Fibroblast of lung (primary cell): ENCODE results near the gene TRIM32. TPM values are rescaled to one million over a fixed set of nuclear protein-coding genes. Genes with fewer than 3 reads are reported as not detected.
A peak's percentile ranks its signal among the peaks of the same experiment; 100 is the strongest.

Experiments
- DNase-seq, 2 donors: peaks; one replicate each; pipeline versions ENCODE4 v3.0.0 to v3.0.0-alpha.2; 2010; ENCODE audit warnings: low read depth in 2 of 2
- H2AFZ ChIP-seq: 2 replicates; pipeline ENCODE4 v1.5.1; 2012; ENCODE audit warnings: low read length, control low read depth, inconsistent platforms
- H3K27ac ChIP-seq: 2 replicates; pipeline ENCODE4 v1.5.1; 2011; ENCODE audit warnings: low read length, control low read depth; ENCODE audit not compliant: insufficient read depth
- H3K27me3 ChIP-seq: 2 replicates; pipeline ENCODE4 v1.5.1; 2011; ENCODE audit warnings: mild to moderate bottlenecking, low read length; ENCODE audit not compliant: control insufficient read depth, insufficient read depth
- H3K36me3 ChIP-seq: 2 replicates; pipeline ENCODE4 v1.5.1; 2011; ENCODE audit warnings: low read length; ENCODE audit not compliant: control insufficient read depth, insufficient read depth
- H3K4me1 ChIP-seq: 2 replicates; pipeline ENCODE4 v1.5.1; 2011; ENCODE audit warnings: low read length; ENCODE audit not compliant: control insufficient read depth, insufficient read depth; ENCODE audit errors: extremely low read depth
- H3K4me2 ChIP-seq: 2 replicates; pipeline ENCODE4 v1.5.1; 2011; ENCODE audit warnings: low read length, control low read depth; ENCODE audit not compliant: insufficient read depth; ENCODE audit errors: extremely low read depth
- H3K4me3 ChIP-seq, 4 experiments: fragments of 200-600 bp in 1 of 4; sonication (generic) in 1 of 4; replicated peaks in 1 of 4; 2 replicates each; pipeline ENCODE4 v1.5.1; 2011 to 2016; ENCODE audit warnings: low read length in 4 of 4, low read depth in 3 of 4, mild to moderate bottlenecking in 3 of 4, control low read depth in 2 of 4, inconsistent platforms in 1 of 4, mixed read lengths in 1 of 4; ENCODE audit not compliant: insufficient read depth in 1 of 4; ENCODE audit errors: control extremely low read depth in 1 of 4
- H3K79me2 ChIP-seq: 2 replicates; pipeline ENCODE4 v1.5.1; 2012; ENCODE audit warnings: mild to moderate bottlenecking, low read length, inconsistent platforms; ENCODE audit not compliant: control insufficient read depth, insufficient read depth
- H3K9ac ChIP-seq: 2 replicates; pipeline ENCODE4 v1.5.1; 2011; ENCODE audit warnings: mild to moderate bottlenecking, low read length, control low read depth; ENCODE audit not compliant: insufficient read depth
- H3K9me3 ChIP-seq: 2 replicates; pipeline ENCODE4 v1.5.1; 2012; ENCODE audit warnings: low read depth, low read length; ENCODE audit not compliant: control insufficient read depth, insufficient read depth
- H4K20me1 ChIP-seq: 2 replicates; pipeline ENCODE4 v1.5.1; 2011; ENCODE audit warnings: low read length; ENCODE audit not compliant: control insufficient read depth, insufficient read depth; ENCODE audit errors: extremely low read depth
- EZH2 ChIP-seq: IDR thresholded peaks from 2 replicates; pipeline ENCODE4 v1.5.1; 2012; ENCODE audit warnings: low read length, control low read depth, mild to moderate bottlenecking; ENCODE audit errors: missing control alignments
- polyA minus RNA-seq: library from RNA; depleted of rRNA, polyadenylated mRNA; stranded (reverse); fragments of >200 nt; gene quantifications from 2 replicates; pipeline ENCODE4 v1.2.3, GENCODE V29; 2011; ENCODE audit warnings: low replicate concordance
- polyA plus RNA-seq, 2 donors: library from polyadenylated mRNA; depleted of rRNA in 1 of 2; stranded (reverse) in 1 of 2; unstranded in 1 of 2; fragments of >200 nt; gene quantifications; 2 replicates each; pipeline ENCODE4 v1.2.1, GENCODE V29; 2011 to 2012; ENCODE audit warnings: missing spikeins in 1 of 2
- total RNA-seq: library from RNA; depleted of rRNA; stranded (reverse); fragments of >200 nt; gene quantifications from 2 replicates; pipeline ENCODE4 v1.2.1, GENCODE V29; 2014
- TF ChIP-seq, protein P1 (sequence below), 2 donors: IDR thresholded peaks in 1 of 2; conservative IDR thresholded peaks in 1 of 2; 1 replicate in 1 of 2; 2 replicates in 1 of 2; pipeline ENCODE4 v1.5.1; 2011 to 2012; ENCODE audit warnings: low read length in 2 of 2, control low read depth in 1 of 2, inconsistent platforms in 1 of 2, low read depth in 1 of 2, mild to moderate bottlenecking in 1 of 2

Gene TRIM32, protein sequence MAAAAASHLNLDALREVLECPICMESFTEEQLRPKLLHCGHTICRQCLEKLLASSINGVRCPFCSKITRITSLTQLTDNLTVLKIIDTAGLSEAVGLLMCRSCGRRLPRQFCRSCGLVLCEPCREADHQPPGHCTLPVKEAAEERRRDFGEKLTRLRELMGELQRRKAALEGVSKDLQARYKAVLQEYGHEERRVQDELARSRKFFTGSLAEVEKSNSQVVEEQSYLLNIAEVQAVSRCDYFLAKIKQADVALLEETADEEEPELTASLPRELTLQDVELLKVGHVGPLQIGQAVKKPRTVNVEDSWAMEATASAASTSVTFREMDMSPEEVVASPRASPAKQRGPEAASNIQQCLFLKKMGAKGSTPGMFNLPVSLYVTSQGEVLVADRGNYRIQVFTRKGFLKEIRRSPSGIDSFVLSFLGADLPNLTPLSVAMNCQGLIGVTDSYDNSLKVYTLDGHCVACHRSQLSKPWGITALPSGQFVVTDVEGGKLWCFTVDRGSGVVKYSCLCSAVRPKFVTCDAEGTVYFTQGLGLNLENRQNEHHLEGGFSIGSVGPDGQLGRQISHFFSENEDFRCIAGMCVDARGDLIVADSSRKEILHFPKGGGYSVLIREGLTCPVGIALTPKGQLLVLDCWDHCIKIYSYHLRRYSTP
- total RNA-seq, result 18.5 and 23.8 TPM in 2 replicates
- 17.8 and 18.9 TPM in 2 replicates for polyA plus RNA-seq
- polyA plus RNA-seq (2012), result 13.9 and 15.6 TPM in 2 replicates
- 43.0 and 70.5 TPM in 2 replicates for polyA minus RNA-seq

DNA sequence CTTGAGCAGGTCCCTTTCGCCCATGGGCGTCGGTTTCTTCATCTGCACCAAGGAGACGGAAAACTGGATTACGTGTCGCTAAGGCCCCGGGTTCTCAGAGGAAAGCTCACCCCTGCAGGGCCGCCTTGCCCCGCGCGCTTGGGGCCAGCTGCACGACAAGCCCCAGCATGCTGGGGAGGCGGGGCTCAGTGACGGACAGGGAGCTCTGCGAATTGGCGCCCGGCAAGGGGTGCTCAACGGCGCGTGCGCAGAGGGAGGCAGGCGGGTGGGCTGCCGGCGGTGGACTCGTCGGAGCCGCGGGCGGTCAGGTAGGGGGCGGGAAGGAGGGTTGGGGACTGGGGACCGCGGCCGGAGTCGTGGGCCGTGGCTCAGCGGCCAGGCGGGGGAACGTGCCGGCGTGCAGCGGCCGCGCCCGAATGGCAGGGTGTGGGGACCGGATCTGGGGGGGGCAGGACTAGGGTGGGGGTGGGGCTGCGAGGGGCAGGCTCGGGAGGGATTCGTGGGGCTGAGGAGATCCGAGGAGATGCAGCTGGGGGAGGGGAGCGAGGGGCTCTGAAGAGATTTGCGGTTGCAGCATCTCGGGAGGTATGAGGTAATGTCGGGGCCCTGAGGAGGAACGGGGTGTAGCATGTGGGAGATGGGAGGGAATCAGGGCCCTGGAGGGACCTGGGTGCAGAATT lies at the start of gene TRIM32:
TRIM32 (plus strand) TSS at position 232 of the 680 bp plus-strand sequence. CDS start 10,438 bp downstream, outside the sequence.
- Histone ChIP-seq H3K4me2 (peak within 1 kb of the TSS; percentile 87), H3K9ac (peak within 1 kb of the TSS; percentile 64), H2AFZ (peak within 1 kb of the TSS; percentile 99), H3K4me1 (peaks cover 7% of the 10 kb centered on the region), H3K79me2 (peaks cover 38% of the 10 kb centered on the region), H3K4me3 (peak within 1 kb of the TSS; percentile 49 to 86 (median 75)), H4K20me1 (no peaks in the 10 kb centered on the region), H3K36me3 (no peaks in the 10 kb centered on the region), H3K27me3 (no peaks in the 10 kb centered on the region), H3K27ac (peak within 1 kb of the TSS; percentile 24), H3K9me3 (no peaks in the 10 kb centered on the region)
- no peak for TF ChIP-seq EZH2
- TF ChIP-seq, protein P1, sequence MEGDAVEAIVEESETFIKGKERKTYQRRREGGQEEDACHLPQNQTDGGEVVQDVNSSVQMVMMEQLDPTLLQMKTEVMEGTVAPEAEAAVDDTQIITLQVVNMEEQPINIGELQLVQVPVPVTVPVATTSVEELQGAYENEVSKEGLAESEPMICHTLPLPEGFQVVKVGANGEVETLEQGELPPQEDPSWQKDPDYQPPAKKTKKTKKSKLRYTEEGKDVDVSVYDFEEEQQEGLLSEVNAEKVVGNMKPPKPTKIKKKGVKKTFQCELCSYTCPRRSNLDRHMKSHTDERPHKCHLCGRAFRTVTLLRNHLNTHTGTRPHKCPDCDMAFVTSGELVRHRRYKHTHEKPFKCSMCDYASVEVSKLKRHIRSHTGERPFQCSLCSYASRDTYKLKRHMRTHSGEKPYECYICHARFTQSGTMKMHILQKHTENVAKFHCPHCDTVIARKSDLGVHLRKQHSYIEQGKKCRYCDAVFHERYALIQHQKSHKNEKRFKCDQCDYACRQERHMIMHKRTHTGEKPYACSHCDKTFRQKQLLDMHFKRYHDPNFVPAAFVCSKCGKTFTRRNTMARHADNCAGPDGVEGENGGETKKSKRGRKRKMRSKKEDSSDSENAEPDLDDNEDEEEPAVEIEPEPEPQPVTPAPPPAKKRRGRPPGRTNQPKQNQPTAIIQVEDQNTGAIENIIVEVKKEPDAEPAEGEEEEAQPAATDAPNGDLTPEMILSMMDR (conservative IDR thresholded peaks at IDR 0.05 in 1 of 2, IDR thresholded peaks at IDR 0.05 in 1 of 2; ENCODE audit: low read depth in 1 of 2, low read length in 2 of 2), result no peak
- DNase-seq, result peak; percentile 85

DNA sequence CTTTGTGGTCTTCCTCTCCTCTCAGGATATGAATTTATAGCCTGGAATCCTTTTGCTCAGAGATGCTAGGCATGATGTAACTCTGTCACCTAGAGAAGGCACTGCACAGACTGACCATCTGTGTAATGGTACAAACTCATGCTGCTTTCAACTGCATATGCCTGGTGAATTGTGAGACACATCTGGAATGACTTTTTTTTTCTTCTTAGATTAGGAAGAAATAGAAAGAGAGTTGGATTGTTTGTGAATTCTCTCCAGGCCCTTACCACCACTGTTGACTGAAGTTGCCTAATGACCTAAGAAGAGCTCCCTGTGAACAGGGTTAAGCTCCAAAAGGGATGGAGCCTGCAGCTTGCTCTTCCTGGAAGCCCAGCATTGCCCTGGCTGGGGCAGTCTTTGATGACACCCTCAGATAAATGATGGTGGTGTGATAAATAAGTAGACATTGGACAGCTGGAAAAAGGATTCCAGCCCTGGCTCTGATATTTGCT lies 47.8 kb upstream of the TRIM32 start:
- H4K20me1 ChIP-seq, result no peaks in the 10 kb centered on the region
- DNase-seq, result peak; percentile 16 to 70
- no peak overlapping the region for H3K27ac ChIP-seq
- H3K9ac ChIP-seq, result no peak overlapping the region
- H3K27me3 ChIP-seq, result no peaks in the 10 kb centered on the region
- no peaks in the 10 kb centered on the region for H3K9me3 ChIP-seq
- no peak overlapping the region for H3K4me3 ChIP-seq
- H3K4me1 ChIP-seq, result peaks cover 5% of the 10 kb centered on the region
- no peaks in the 10 kb centered on the region for H3K36me3 ChIP-seq
- TF ChIP-seq EZH2, result no peak
- TF ChIP-seq, protein P1 (conservative IDR thresholded peaks at IDR 0.05 in 1 of 2, IDR thresholded peaks at IDR 0.05 in 1 of 2; ENCODE audit: low read depth in 1 of 2, low read length in 2 of 2), result no peak
- no peak overlapping the region for H2AFZ ChIP-seq
- no peaks in the 10 kb centered on the region for H3K79me2 ChIP-seq
- no peak overlapping the region for H3K4me2 ChIP-seq
